ENCODE data around the gene TIGIT.

Gene TIGIT

DNA sequence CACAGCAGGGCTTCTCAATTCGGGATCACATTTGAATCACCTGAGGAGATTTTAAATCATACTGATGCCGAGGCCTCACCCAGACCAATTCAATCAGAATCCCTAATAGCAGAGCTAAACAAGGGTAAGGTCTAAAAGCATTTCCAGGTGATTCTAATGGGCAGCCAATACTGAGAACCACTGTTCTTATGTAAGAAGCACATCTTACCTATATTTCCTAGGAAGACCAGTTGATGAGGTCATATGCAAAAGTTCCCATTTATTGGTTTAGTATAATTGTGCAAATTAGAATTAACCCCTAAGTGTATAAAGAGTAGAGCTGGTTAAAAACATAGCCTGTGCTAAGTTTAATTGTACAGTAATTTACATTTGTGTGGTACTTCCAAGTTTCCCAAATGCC lies 2.1 kb downstream of the TIGIT start:
- no peak for DNase-seq
- no peak for TF ChIP-seq GATA1 (IDR thresholded peaks at IDR 0.05; ENCODE audit: low read depth, low read length)
- no peak for TF ChIP-seq POLR2A (IDR thresholded peaks at IDR 0.05; ENCODE audit: low read length)

DNA sequence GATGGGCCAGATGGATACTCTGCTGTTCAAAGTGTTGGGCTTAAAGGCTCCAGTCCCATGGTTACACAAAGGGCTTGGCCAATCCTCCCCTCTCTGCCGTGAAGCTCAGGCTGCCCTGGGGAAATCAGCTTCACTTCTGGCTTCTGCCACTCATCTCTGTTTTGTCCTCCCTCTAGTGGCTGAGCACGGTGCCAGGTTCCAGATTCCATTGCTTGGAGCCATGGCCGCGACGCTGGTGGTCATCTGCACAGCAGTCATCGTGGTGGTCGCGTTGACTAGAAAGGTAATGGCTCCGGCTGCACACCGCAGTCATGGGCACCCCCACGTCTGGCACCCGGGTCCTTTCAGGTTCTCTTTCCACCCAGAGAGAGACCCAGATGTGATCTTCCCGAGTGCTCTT lies 5.6 kb downstream of the TIGIT start:
- DNase-seq = peak in 1 of 2 experiments; percentile 3
- TF ChIP-seq POLR2A (IDR thresholded peaks at IDR 0.05; ENCODE audit: low read length) (no peak), GATA1 (IDR thresholded peaks at IDR 0.05; ENCODE audit: low read depth, low read length) (no peak)

DNA sequence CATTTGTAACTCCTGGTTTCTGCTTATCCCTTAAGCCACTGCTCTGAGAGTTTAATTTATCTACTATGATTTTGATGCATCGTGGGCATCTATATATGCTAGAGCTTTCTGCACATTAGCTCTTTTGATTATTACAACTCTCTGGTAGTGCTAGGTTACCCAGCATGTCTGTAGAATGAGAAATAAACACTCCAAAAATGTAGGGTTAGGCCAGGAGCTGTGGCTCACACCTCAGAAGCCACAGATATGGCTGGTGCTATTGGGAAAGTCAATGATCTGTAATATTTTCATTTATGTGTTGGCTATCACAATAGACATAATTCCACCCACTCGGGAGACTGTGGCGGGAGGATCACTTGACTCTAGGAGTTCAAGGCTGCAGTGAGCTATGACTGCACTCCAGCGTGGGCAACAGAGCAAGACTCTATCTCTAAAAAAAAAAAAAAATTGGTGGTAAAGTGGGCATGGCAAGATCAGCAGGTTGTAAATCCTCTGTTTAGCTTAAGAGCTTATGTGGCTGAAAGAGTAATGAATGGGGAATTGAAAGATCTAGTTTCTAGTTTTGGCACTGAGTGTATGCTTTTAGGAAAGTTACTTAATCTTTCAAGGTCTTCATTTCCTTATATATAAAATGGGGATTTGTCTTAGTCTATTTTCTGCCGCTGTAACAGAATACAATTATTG lies 6.3 kb downstream of the TIGIT start:
- TF ChIP-seq GATA1 (IDR thresholded peaks at IDR 0.05; ENCODE audit: low read depth, low read length) (no peak), POLR2A (IDR thresholded peaks at IDR 0.05; ENCODE audit: low read length) (no peak)
- DNase-seq = no peak

DNA sequence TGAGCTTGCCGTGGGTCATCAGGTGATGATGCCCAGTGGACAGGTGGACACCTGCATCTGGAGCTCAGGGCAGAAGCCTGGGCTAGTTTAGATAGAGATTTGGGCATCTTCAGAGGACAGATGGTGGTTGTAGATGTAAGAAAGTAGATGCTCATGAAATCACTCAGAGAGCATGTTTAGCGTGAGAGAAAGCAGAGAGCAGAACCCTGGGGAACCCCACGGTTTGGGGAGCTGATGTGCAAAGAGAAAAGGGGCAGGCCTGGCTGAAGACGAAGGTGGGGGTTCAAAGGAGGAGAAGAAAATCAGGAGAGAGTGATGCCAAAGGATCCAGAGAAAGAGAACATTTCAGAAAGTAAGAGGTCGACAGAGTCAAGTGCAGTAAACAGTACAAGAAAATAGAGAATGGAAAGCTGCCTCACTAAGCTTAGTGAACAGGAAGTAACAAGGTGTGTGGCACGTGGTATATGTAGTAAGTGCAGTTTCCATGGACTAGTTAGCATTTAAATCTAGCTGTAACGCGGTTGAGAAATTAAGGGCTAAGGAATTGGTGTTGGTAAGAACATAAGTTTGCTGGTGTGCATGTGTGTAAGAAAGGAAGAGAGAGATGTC lies 13.5 kb downstream of the TIGIT start:
- TF ChIP-seq POLR2A (IDR thresholded peaks at IDR 0.05; ENCODE audit: low read length) = no peak
- TF ChIP-seq GATA1 (IDR thresholded peaks at IDR 0.05; ENCODE audit: low read depth, low read length) = no peak
- no peak for DNase-seq

DNA sequence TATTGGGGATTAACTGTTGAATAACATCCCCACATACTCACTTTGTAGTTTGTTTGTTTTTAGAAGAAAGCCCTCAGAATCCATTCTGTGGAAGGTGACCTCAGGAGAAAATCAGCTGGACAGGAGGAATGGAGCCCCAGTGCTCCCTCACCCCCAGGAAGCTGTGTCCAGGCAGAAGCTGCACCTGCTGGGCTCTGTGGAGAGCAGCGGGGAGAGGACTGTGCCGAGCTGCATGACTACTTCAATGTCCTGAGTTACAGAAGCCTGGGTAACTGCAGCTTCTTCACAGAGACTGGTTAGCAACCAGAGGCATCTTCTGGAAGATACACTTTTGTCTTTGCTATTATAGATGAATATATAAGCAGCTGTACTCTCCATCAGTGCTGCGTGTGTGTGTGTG lies 14.0 kb downstream of the TIGIT start:
- no peak for TF ChIP-seq POLR2A (IDR thresholded peaks at IDR 0.05; ENCODE audit: low read length)
- TF ChIP-seq GATA1 (IDR thresholded peaks at IDR 0.05; ENCODE audit: low read depth, low read length) = no peak
- DNase-seq = no peak

DNA sequence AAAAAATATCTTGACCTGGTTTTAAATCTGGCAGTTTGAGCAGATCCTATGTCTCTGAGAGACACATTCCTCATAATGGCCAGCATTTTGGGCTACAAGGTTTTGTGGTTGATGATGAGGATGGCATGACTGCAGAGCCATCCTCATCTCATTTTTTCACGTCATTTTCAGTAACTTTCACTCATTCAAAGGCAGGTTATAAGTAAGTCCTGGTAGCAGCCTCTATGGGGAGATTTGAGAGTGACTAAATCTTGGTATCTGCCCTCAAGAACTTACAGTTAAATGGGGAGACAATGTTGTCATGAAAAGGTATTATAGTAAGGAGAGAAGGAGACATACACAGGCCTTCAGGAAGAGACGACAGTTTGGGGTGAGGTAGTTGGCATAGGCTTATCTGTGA lies 14.5 kb downstream of the TIGIT start:
- TF ChIP-seq POLR2A (IDR thresholded peaks at IDR 0.05; ENCODE audit: low read length) (no peak), GATA1 (IDR thresholded peaks at IDR 0.05; ENCODE audit: low read depth, low read length) (no peak)
- no peak for DNase-seq

DNA sequence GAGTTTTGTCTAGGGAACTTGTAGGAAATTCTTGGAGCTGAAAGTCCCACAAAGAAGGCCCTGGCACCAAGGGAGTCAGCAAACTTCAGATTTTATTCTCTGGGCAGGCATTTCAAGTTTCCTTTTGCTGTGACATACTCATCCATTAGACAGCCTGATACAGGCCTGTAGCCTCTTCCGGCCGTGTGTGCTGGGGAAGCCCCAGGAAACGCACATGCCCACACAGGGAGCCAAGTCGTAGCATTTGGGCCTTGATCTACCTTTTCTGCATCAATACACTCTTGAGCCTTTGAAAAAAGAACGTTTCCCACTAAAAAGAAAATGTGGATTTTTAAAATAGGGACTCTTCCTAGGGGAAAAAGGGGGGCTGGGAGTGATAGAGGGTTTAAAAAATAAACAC lies 15.0 kb downstream of the TIGIT start:
- TF ChIP-seq GATA1 (IDR thresholded peaks at IDR 0.05; ENCODE audit: low read depth, low read length) = no peak
- TF ChIP-seq POLR2A (IDR thresholded peaks at IDR 0.05; ENCODE audit: low read length) = no peak
- no peak for DNase-seq

DNA sequence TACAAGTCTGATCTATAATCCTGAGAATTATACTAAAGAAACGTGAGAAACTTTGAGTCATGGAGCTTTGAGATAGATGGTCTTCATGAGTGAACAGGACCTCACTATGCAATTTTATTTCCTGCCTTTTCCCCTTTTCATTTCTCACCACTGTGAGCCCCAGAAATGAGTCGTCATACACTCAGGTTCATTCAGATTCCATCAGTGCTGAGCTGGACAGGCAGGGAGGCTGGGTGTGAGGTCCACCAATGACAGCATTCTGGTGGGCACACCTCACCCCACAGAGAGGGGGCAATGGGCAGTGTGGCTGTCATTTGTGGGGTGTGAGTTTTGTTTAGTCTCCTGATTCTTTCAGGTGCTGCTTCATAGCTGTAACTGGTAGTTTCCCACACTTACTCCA lies 16.9 kb downstream of the TIGIT start:
- no peak for DNase-seq
- TF ChIP-seq POLR2A (IDR thresholded peaks at IDR 0.05; ENCODE audit: low read length) (no peak), GATA1 (IDR thresholded peaks at IDR 0.05; ENCODE audit: low read depth, low read length) (no peak)

DNA sequence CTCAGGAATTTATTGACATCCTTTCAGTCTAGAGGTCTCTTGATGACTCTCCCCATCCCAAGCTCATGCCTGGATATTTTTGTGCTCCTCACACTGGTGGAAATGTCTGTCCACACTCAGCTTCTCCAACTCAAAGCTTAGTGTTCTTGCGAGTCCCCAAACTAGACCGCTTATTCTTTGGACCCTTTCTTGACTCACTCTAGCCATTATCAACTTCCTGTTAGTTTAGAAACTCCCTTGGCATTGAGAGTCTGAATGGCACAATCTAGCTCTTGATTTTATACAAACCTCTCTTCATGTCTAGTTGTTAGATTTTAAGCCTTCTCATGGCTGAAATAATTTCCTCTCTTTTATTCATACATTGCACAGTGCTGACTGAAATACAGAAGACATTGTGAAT lies 19.6 kb downstream of the TIGIT start:
- TF ChIP-seq POLR2A (IDR thresholded peaks at IDR 0.05; ENCODE audit: low read length) (no peak), GATA1 (IDR thresholded peaks at IDR 0.05; ENCODE audit: low read depth, low read length) (no peak)
- no peak for DNase-seq

DNA sequence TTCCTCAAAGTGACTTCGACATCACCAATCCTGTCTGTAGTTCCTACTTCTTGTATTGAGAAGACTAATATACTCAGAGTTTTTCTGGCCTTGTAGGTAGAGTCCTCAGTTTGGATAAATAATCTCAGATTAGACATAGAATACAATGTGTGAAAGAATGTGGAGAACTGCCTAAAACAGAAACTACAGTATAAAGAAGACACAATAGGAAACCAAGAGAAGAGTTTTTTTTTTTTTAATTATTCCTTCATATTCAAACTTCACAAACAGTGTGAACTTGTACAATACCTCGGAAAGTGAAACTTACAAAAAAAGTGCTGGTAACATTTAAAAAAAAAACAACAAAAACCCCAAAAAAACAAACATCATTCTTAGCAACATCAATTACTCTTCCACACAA lies 20.5 kb downstream of the TIGIT start:
- no peak for DNase-seq
- TF ChIP-seq GATA1 (IDR thresholded peaks at IDR 0.05; ENCODE audit: low read depth, low read length) (no peak), POLR2A (IDR thresholded peaks at IDR 0.05; ENCODE audit: low read length) (no peak)

DNA sequence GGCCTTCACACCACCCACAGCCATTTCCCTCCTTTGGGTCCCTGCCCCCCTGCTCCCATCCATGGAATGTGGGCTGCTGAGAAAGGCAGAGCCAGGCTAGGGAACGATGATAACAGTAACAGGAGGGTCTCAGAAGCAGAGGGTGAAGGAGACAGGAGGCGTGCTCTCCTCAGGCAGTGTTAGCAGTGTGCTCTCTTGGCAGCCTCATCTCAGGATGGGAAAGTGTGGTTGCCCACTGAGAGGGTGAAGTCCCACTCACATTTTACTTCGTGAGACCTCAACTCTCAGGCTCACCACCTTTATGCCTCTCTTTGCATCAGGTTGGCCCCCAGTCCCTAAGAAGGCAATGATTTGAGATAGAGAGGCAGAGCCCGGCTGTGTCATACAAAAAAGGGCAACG lies 24.5 kb downstream of the TIGIT start:
- DNase-seq = no peak
- TF ChIP-seq POLR2A (IDR thresholded peaks at IDR 0.05; ENCODE audit: low read length) (no peak), GATA1 (IDR thresholded peaks at IDR 0.05; ENCODE audit: low read depth, low read length) (no peak)

DNA sequence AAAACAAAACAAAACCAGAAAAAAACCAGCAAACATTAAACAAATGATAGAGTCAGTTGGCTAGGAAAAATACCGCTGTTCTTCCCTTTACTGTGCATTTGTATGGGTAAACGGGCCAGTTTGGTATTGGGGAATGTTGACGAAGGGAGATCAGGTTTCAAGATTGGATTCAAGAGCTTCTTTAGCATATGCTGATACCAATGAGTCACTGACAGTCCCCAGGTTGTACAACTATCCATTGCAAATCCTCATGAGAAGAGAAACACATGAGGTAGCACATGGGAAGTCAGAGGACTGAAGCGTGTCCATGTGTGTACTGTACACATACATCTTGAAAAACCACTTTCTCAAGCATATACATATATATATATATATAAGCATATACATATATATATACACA lies 25.6 kb downstream of the TIGIT start:
- no peak for TF ChIP-seq GATA1 (IDR thresholded peaks at IDR 0.05; ENCODE audit: low read depth, low read length)
- no peak for TF ChIP-seq POLR2A (IDR thresholded peaks at IDR 0.05; ENCODE audit: low read length)
- DNase-seq = no peak

DNA sequence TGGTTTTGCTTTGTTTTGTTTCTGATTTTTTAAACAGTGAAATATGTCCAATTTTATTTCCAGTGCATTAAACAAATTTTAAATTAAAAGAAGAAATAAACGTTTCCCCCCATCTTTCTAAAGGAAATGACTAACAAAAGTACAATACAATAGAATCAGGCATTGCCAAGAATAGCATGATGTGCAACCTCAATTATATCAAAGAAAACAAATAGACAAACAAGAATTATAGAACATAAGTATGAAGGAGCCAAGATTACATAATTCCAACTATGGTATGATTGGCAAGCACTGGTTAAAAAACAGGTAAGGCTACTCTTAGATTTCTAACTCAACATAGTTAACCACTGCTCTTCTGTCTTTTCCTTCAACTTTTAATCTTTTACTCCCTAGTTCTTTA lies 26.4 kb downstream of the TIGIT start:
- no peak for DNase-seq
- TF ChIP-seq POLR2A (IDR thresholded peaks at IDR 0.05; ENCODE audit: low read length) (no peak), GATA1 (IDR thresholded peaks at IDR 0.05; ENCODE audit: low read depth, low read length) (no peak)

DNA sequence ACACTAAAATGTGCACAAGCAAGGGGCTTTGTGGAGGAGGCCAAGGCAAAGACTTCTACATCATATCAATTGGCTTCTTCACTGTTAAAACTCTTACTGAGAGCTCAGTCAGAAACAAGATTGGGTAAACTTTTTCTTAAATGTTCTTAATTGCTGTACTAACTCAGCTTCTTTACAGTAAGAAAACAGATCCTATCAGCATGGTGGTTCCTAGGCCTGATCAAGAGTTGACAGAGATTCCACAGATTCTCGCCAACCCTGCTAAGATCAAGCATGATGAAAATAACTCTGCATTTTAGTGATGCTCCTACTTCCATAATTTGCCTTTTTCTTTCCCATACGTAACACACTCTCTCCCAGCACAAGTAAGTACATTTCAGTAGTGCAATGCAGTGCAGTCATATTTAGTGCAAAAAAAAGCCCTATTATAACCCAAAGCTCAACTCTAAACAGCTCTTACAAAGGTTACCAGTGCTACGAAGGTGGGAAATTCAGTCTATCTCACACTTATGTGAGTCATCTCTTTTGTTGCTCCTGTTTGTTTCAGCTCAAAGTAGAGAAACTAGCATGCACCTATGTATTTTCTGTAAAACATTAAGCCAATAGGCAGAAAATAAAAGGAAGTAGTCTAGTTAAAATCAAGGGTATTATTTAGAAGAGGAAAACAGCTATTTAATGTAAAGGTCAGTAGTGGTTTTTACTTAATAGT lies 29.9 kb downstream of the TIGIT start:
- DNase-seq = no peak
- TF ChIP-seq GATA1 (IDR thresholded peaks at IDR 0.05; ENCODE audit: low read depth, low read length) (no peak), POLR2A (IDR thresholded peaks at IDR 0.05; ENCODE audit: low read length) (no peak)

DNA sequence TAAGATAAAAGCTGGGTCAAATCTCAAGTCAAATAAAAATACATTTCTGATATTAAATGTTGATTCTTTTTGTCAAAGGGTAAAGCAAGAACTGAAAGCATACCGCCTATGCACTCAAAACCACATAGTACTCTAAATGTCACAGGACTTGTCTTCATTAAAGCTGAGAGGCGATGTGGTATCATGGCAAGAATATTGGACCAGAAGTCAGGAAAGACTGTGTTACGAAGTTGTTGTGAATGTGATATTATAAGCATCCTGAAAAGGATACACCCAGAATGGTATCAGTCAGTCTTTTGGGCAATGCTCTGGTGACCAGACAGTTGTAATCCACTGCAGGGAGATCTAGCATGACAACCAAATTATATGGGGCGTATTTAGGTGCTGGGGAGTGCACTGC lies 33.8 kb downstream of the TIGIT start:
- no peak for DNase-seq
- TF ChIP-seq POLR2A (IDR thresholded peaks at IDR 0.05; ENCODE audit: low read length) (no peak), GATA1 (IDR thresholded peaks at IDR 0.05; ENCODE audit: low read depth, low read length) (no peak)

Data from erythroblast (primary cell).